GM23248 (cell line): Measurements from ENCODE around the gene ENPP5. TPM values are rescaled to one million over a fixed set of nuclear protein-coding genes. Genes with fewer than 3 reads are reported as not detected.

Experiments
- DNase-seq: peaks from one replicate; pipeline ENCODE4 v3.0.0-alpha.2; 2015
- H2AFZ ChIP-seq: fragments of 200-600 bp; sonication (generic); 2 replicates; pipeline ENCODE4 v1.6.1; 2016; ENCODE audit warnings: antibody characterized with exemption
- H3F3A ChIP-seq: fragments of 200-600 bp; sonication (generic); 2 replicates; pipeline ENCODE4 v1.6.1; 2016; ENCODE audit warnings: mild to moderate bottlenecking, antibody characterized with exemption, mixed run types; ENCODE audit not compliant: insufficient read depth
- H3K27ac ChIP-seq: fragments of 200-600 bp; sonication (generic); 2 replicates; pipeline ENCODE4 v1.5.1; 2016; ENCODE audit warnings: mild to moderate bottlenecking
- H3K27me3 ChIP-seq: fragments of 200-600 bp; sonication (generic); replicated peaks from 2 replicates; pipeline ENCODE4 v1.6.1; 2016; ENCODE audit warnings: mild to moderate bottlenecking; ENCODE audit not compliant: insufficient read depth
- H3K36me3 ChIP-seq: fragments of 200-600 bp; sonication (generic); 2 replicates; pipeline ENCODE4 v1.6.1; 2016; ENCODE audit warnings: low read depth, mild to moderate bottlenecking
- H3K4me1 ChIP-seq: fragments of 200-600 bp; sonication (generic); 2 replicates; pipeline ENCODE4 v1.6.1; 2016; ENCODE audit warnings: mild to moderate bottlenecking; ENCODE audit not compliant: insufficient read depth
- H3K4me2 ChIP-seq: fragments of 200-600 bp; sonication (generic); one replicate; pipeline ENCODE4 v1.6.1; 2016; ENCODE audit warnings: mild to moderate bottlenecking; ENCODE audit not compliant: unreplicated experiment
- H3K4me3 ChIP-seq: fragments of 200-600 bp; sonication (generic); 2 replicates; pipeline ENCODE4 v1.5.1; 2016; ENCODE audit warnings: mild to moderate bottlenecking
- H3K79me2 ChIP-seq: fragments of 200-600 bp; sonication (generic); 2 replicates; pipeline ENCODE4 v1.6.1; 2016; ENCODE audit warnings: mild to moderate bottlenecking; ENCODE audit not compliant: insufficient read depth
- H3K9ac ChIP-seq: fragments of 200-600 bp; sonication (generic); 2 replicates; pipeline ENCODE4 v1.6.1; 2016; ENCODE audit warnings: mild to moderate bottlenecking
- H3K9me2 ChIP-seq: fragments of 200-600 bp; sonication (generic); 2 replicates; pipeline ENCODE4 v1.6.1; 2016; ENCODE audit warnings: mixed run types, mild to moderate bottlenecking, moderate library complexity; ENCODE audit not compliant: insufficient read depth
- H3K9me3 ChIP-seq: fragments of 200-600 bp; sonication (generic); one replicate; pipeline ENCODE4 v1.6.1; 2017; ENCODE audit warnings: low read depth
- H4K20me1 ChIP-seq: fragments of 200-600 bp; sonication (generic); 2 replicates; pipeline ENCODE4 v1.6.0; 2016; ENCODE audit not compliant: insufficient read depth
- EZH2 ChIP-seq: fragments of 200-600 bp; sonication (generic); IDR thresholded peaks from 2 replicates; pipeline ENCODE4 v1.6.1; 2018; ENCODE audit warnings: antibody characterized with exemption, mild to moderate bottlenecking; ENCODE audit not compliant: insufficient read depth, poor library complexity, severe bottlenecking
- EZH2phosphoT487 ChIP-seq: fragments of 200-600 bp; sonication (generic); IDR thresholded peaks from 2 replicates; pipeline ENCODE4 v1.6.1; 2018; ENCODE audit warnings: antibody characterized with exemption, moderate library complexity, mild to moderate bottlenecking, low read depth; ENCODE audit not compliant: insufficient read depth
- WGBS, 2 experiments: methylation state at CpG; one replicate each; pipeline ENCODE4 v1.1.6; 2015 to 2017; ENCODE audit warnings: low lambda C conversion rate in 2 of 2, low coverage in 1 of 2; ENCODE audit errors: missing lambda C conversion rate in 2 of 2; 5-methylcytosine and 5-hydroxymethylcytosine counted together
- in situ Hi-C: fragments of 300-500 bp; cut with MboI; formaldehyde crosslinking; loops from 2 replicates; pipeline ENCODE4 v1.15.0; 2020
- polyA plus RNA-seq: library from polyadenylated mRNA; unstranded; fragments of >200 nt; fragmentation: Nextera tagmentation; extraction: Ambion mirVana; gene quantifications from 2 replicates; pipeline ENCODE4 v1.2.1, GENCODE V29; 2016
- total RNA-seq: library from RNA; depleted of rRNA; stranded (reverse); fragments of >200 nt; shearing (Covaris generic); gene quantifications from 2 replicates; pipeline ENCODE4 v1.2.3, GENCODE V29; 2014

The ENPP5 gene
- total and polyA plus RNA-seq, 2 experiments from 2014 or later, result 0.24 TPM; not detected in 1

DNA sequence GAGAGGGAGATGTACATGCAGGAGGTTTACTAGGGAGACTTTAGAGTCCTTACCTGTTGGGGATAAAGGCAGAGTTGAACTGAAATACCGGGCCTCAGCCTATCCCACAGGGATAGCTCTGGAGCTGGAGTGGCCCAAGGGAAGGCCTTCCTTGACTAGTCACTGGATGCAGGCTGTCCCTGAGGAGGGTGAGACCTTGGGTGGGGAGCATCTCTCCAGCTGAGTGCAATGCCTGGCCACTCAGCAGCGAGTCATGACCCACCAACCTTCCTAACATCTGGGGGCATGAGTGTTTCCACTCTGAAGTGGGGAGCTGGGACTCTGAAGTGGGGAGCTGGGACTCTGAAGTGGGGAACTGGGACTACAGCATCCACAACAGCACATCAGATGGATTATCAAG, 46.1 kb upstream of the ENPP5 start:
- H3K4me1 ChIP-seq, result no peaks in the 10 kb centered on the region
- 73 to 83% methylated on average over 2 of the region's 2 CpGs for WGBS, 2 experiments
- no peak for DNase-seq
- no peaks in the 10 kb centered on the region for H4K20me1 ChIP-seq
- H3K4me3 ChIP-seq, result no peak overlapping the region
- H3K27ac ChIP-seq, result no peak overlapping the region
- in situ Hi-C loops, result loop anchor here (25.0 kb wide), 1 partner anchor 395 kb away; no protein-coding TSS in a partner anchor
- H3K79me2 ChIP-seq, result no peaks in the 10 kb centered on the region
- H2AFZ ChIP-seq, result no peak overlapping the region
- H3F3A ChIP-seq, result no peaks in the 10 kb centered on the region
- H3K9me2 ChIP-seq, result no peaks in the 10 kb centered on the region
- H3K9me3 ChIP-seq, result no peaks in the 10 kb centered on the region
- no peaks in the 10 kb centered on the region for H3K36me3 ChIP-seq
- no peak overlapping the region for H3K4me2 ChIP-seq
- TF ChIP-seq EZH2 (no peak), EZH2phosphoT487 (no peak)
- no peaks in the 10 kb centered on the region for H3K27me3 ChIP-seq
- no peak overlapping the region for H3K9ac ChIP-seq

DNA sequence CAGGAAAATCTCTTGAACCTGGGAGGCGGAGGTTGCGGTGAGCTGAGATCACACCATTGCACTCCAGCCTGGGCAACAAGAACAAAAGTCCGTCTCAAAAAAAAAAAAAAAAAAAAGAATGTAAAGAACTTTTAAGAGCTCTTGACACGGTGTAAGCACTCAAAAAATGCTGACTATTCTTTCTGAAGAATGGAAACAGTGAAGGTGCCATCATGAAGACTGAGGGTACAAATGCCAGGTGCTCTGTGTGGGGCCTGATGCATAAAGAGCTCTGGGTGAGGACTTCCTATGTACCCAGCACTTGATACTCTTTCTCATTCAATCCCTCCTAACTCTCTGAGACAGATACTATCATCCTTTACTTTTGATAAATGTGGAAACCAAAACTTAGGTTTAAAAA, 45.0 kb upstream of the ENPP5 start:
- no peaks in the 10 kb centered on the region for H3K9me2 ChIP-seq
- no peaks in the 10 kb centered on the region for H3K4me1 ChIP-seq
- H3K27ac ChIP-seq, result no peak overlapping the region
- in situ Hi-C loops, result loop anchor here (25.0 kb wide), 1 partner anchor 397 kb away; no protein-coding TSS in a partner anchor
- H3K4me3 ChIP-seq, result no peak overlapping the region
- H3K9me3 ChIP-seq, result no peaks in the 10 kb centered on the region
- H2AFZ ChIP-seq, result no peak overlapping the region
- H4K20me1 ChIP-seq, result no peaks in the 10 kb centered on the region
- WGBS, 2 experiments, result 80 to 90% methylated on average over 4 of the region's 4 CpGs
- H3F3A ChIP-seq, result no peaks in the 10 kb centered on the region
- H3K79me2 ChIP-seq, result no peaks in the 10 kb centered on the region
- no peak overlapping the region for H3K4me2 ChIP-seq
- no peak for TF ChIP-seq EZH2
- no peak for TF ChIP-seq EZH2phosphoT487
- no peak overlapping the region for H3K9ac ChIP-seq
- no peaks in the 10 kb centered on the region for H3K36me3 ChIP-seq
- DNase-seq, result no peak
- H3K27me3 ChIP-seq, result no peaks in the 10 kb centered on the region

DNA sequence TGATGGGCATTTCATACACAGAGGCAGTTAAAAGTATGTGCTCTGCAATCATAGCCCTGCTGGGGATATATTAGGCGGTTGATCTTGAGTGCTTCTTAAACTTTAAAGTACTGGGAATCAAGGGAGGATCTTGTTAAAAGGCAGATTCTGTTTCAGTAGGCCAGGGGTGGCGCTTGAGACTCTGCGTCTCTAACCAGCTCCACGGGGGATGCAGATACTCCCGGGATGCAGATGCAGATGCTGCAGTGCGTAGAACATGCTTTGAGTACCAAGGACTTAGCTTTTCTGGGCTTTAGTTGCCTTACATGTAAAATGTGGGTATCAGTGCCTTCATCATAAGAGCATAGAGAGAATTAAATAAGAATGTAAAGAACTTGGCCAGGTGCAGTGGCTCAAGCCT, 44.4 kb upstream of the ENPP5 start:
- Histone ChIP-seq H3K9ac (no peak overlapping the region), H3K9me3 (no peaks in the 10 kb centered on the region), H2AFZ (no peak overlapping the region), H3K27me3 (no peaks in the 10 kb centered on the region), H3F3A (no peaks in the 10 kb centered on the region), H4K20me1 (no peaks in the 10 kb centered on the region), H3K79me2 (no peaks in the 10 kb centered on the region), H3K4me3 (no peak overlapping the region), H3K9me2 (no peaks in the 10 kb centered on the region), H3K27ac (no peak overlapping the region), H3K36me3 (no peaks in the 10 kb centered on the region), H3K4me1 (no peaks in the 10 kb centered on the region), H3K4me2 (no peak overlapping the region)
- WGBS, 2 experiments, result 71 to 80% methylated on average over 6 of the region's 6 CpGs
- DNase-seq, result no peak
- in situ Hi-C loops, result loop anchor here (25.0 kb wide), 1 partner anchor 397 kb away; no protein-coding TSS in a partner anchor
- TF ChIP-seq EZH2, result no peak
- TF ChIP-seq EZH2phosphoT487, result no peak

DNA sequence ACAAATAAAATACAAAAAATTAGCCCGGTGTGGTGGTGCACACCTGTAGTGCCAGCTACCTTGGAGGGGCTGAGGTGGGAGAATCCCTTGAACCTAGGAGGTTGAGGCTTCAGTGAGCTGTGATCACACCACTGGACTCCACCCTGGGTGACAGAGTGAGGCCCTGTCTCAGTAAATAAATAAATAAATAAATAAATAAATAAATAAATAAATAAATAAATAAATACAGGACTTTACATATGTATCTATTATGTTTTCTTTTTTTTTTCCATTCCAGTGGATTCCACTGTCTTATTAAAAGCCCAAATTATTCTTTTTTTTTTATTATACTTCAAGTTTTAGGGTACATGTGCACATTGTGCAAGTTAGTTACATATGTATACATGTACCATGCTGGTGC, 41.1 kb upstream of the ENPP5 start:
- Histone ChIP-seq H3K27me3 (no peaks in the 10 kb centered on the region), H3K9me3 (no peaks in the 10 kb centered on the region), H3K9ac (no peak overlapping the region), H3K9me2 (no peaks in the 10 kb centered on the region), H3K4me2 (no peak overlapping the region), H3K27ac (no peak overlapping the region), H3K79me2 (no peaks in the 10 kb centered on the region), H3K4me1 (no peaks in the 10 kb centered on the region), H3K4me3 (no peak overlapping the region), H3F3A (no peaks in the 10 kb centered on the region), H3K36me3 (no peaks in the 10 kb centered on the region), H4K20me1 (no peaks in the 10 kb centered on the region), H2AFZ (no peak overlapping the region)
- in situ Hi-C loops, result loop anchor here (25.0 kb wide), 1 partner anchor 400 kb away; no protein-coding TSS in a partner anchor
- WGBS, 2 experiments, result 79 to 88% methylated on average over 1 of the region's 1 CpG
- TF ChIP-seq EZH2phosphoT487 (no peak), EZH2 (no peak)
- DNase-seq, result no peak

DNA sequence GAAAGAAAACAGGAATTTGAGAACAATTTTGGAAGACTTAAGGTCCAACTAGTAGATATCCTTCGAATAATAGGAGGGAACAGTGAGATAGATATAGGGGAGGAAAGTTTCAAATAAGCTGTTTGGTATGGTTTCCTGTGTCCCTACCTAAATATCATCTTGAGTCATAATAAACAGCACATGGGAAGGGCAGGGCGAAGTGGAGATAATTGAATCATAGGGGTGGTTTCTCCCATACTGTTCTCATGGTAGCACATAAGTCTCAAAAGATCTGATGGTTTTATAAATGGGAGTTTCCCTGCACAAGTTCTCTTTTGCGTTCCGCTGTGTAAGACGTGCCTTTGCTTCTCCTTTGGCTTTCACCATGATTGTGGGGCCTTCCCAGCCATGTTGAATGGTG, 39.5 kb upstream of the ENPP5 start:
- H3K4me2 ChIP-seq, result no peak overlapping the region
- no peaks in the 10 kb centered on the region for H3F3A ChIP-seq
- H3K79me2 ChIP-seq, result no peaks in the 10 kb centered on the region
- no peaks in the 10 kb centered on the region for H3K9me2 ChIP-seq
- no peaks in the 10 kb centered on the region for H4K20me1 ChIP-seq
- no peaks in the 10 kb centered on the region for H3K9me3 ChIP-seq
- no peak for DNase-seq
- no peak overlapping the region for H3K9ac ChIP-seq
- in situ Hi-C loops, result loop anchor here (25.0 kb wide), 1 partner anchor 402 kb away; no protein-coding TSS in a partner anchor
- no peaks in the 10 kb centered on the region for H3K36me3 ChIP-seq
- TF ChIP-seq EZH2, result no peak
- no peak for TF ChIP-seq EZH2phosphoT487
- no peaks in the 10 kb centered on the region for H3K4me1 ChIP-seq
- no peaks in the 10 kb centered on the region for H3K27me3 ChIP-seq
- 74 to 80% methylated on average over 5 of the region's 5 CpGs for WGBS, 2 experiments
- no peak overlapping the region for H3K4me3 ChIP-seq
- H2AFZ ChIP-seq, result no peak overlapping the region
- H3K27ac ChIP-seq, result no peak overlapping the region
